H9 (cell line): Measurements from ENCODE around the gene PPCDC. TPM values are rescaled to one million over a fixed set of nuclear protein-coding genes. Genes with fewer than 3 reads are reported as not detected.

Experiments
- DNase-seq: peaks from one replicate; pipeline ENCODE4 v3.0.0-alpha.2; 2017
- H2AFZ ChIP-seq: one replicate; pipeline ENCODE4 v1.6.1; 2013; ENCODE audit warnings: mild to moderate bottlenecking, low read length, control low read depth, moderate library complexity
- H2AK5ac ChIP-seq: 2 replicates; pipeline ENCODE4 v1.6.1; 2013; ENCODE audit warnings: low read length, control low read depth, mixed read lengths; ENCODE audit not compliant: insufficient read length
- H2BK120ac ChIP-seq: one replicate; pipeline ENCODE4 v1.6.1; 2013; ENCODE audit warnings: low read depth, mild to moderate bottlenecking, low read length, control low read depth, inconsistent platforms; ENCODE audit not compliant: poor library complexity, severe bottlenecking
- H2BK12ac ChIP-seq: 2 replicates; pipeline ENCODE4 v1.6.1; 2013; ENCODE audit warnings: low read length, control low read depth, mixed read lengths, low read depth; ENCODE audit not compliant: insufficient read length
- H2BK15ac ChIP-seq: 2 replicates; pipeline ENCODE4 v1.6.1; 2013; ENCODE audit warnings: low read depth, low read length, control low read depth
- H2BK20ac ChIP-seq: one replicate; pipeline ENCODE4 v1.6.1; 2013; ENCODE audit warnings: low read depth, mild to moderate bottlenecking, low read length, control low read depth, inconsistent platforms; ENCODE audit not compliant: poor library complexity, severe bottlenecking
- H2BK5ac ChIP-seq: 2 replicates; pipeline ENCODE4 v1.6.1; 2013; ENCODE audit warnings: low read length, control low read depth, mixed read lengths; ENCODE audit not compliant: insufficient read length
- H3K14ac ChIP-seq: 2 replicates; pipeline ENCODE4 v1.6.1; 2013; ENCODE audit warnings: low read length, control low read depth; ENCODE audit not compliant: insufficient read depth
- H3K18ac ChIP-seq: 2 replicates; pipeline ENCODE4 v1.6.1; 2013; ENCODE audit warnings: low read depth, mild to moderate bottlenecking, mixed read lengths, low read length, control low read depth; ENCODE audit not compliant: insufficient read length
- H3K23ac ChIP-seq: 2 replicates; pipeline ENCODE4 v1.6.1; 2013; ENCODE audit warnings: low read length, control low read depth, mixed read lengths, low read depth; ENCODE audit not compliant: insufficient read length
- H3K23me2 ChIP-seq: 2 replicates; pipeline ENCODE4 v1.6.1; 2013; ENCODE audit warnings: low read depth, mild to moderate bottlenecking, mixed read lengths, low read length, control low read depth; ENCODE audit not compliant: insufficient read length, poor library complexity, severe bottlenecking
- H3K27ac ChIP-seq: 2 replicates; pipeline ENCODE4 v1.5.1; 2013; ENCODE audit warnings: low read length, control low read depth, mixed read lengths, low read depth; ENCODE audit not compliant: insufficient read length
- H3K27me3 ChIP-seq: 2 replicates; pipeline ENCODE4 v1.6.1; 2013; ENCODE audit warnings: low read length, control low read depth, inconsistent platforms; ENCODE audit not compliant: insufficient read depth
- H3K4ac ChIP-seq: 2 replicates; pipeline ENCODE4 v1.6.1; 2013; ENCODE audit warnings: low read depth, mild to moderate bottlenecking, control low read depth, inconsistent platforms, low read length, moderate library complexity
- H3K4me1 ChIP-seq: 2 replicates; pipeline ENCODE4 v1.6.1; 2013; ENCODE audit warnings: low read length, control low read depth, inconsistent platforms; ENCODE audit not compliant: insufficient read depth
- H3K4me2 ChIP-seq: 2 replicates; pipeline ENCODE4 v1.6.1; 2013; ENCODE audit warnings: low read length, control low read depth, mixed read lengths; ENCODE audit not compliant: insufficient read length, insufficient read depth
- H3K56ac ChIP-seq: 2 replicates; pipeline ENCODE4 v1.6.1; 2013; ENCODE audit warnings: low read depth, mild to moderate bottlenecking, mixed read lengths, low read length, control low read depth; ENCODE audit not compliant: insufficient read length
- H3K79me1 ChIP-seq: 2 replicates; pipeline ENCODE4 v1.6.1; 2013; ENCODE audit warnings: low read depth, mild to moderate bottlenecking, moderate library complexity, low read length, control low read depth, inconsistent platforms; ENCODE audit not compliant: insufficient read depth, poor library complexity, severe bottlenecking
- H3K79me2 ChIP-seq: 2 replicates; pipeline ENCODE4 v1.6.1; 2013; ENCODE audit warnings: low read length, control low read depth, inconsistent platforms; ENCODE audit not compliant: insufficient read depth
- H3K9ac ChIP-seq: 2 replicates; pipeline ENCODE4 v1.6.1; 2013; ENCODE audit warnings: low read length, control low read depth, mixed read lengths; ENCODE audit not compliant: insufficient read length; ENCODE audit errors: extremely low read depth
- H3K9me3 ChIP-seq: one replicate; pipeline ENCODE4 v1.6.1; 2013; ENCODE audit warnings: low read depth, low read length, inconsistent platforms; ENCODE audit not compliant: control insufficient read depth
- H3T11ph ChIP-seq: one replicate; pipeline ENCODE4 v1.6.1; 2013; ENCODE audit warnings: mild to moderate bottlenecking, low read length, control low read depth, inconsistent platforms
- H4K20me1 ChIP-seq: one replicate; pipeline ENCODE4 v1.6.1; 2013; ENCODE audit not compliant: control insufficient read depth, insufficient read length, insufficient read depth
- H4K5ac ChIP-seq: 2 replicates; pipeline ENCODE4 v1.6.1; 2013; ENCODE audit warnings: low read depth, mild to moderate bottlenecking, mixed read lengths, low read length, control low read depth; ENCODE audit not compliant: insufficient read length
- H4K8ac ChIP-seq: replicated peaks from 2 replicates; pipeline ENCODE4 v1.6.1; 2013; ENCODE audit warnings: low read length, control low read depth, mixed read lengths, low read depth; ENCODE audit not compliant: insufficient read length
- H4K91ac ChIP-seq: 2 replicates; pipeline ENCODE4 v1.6.1; 2013; ENCODE audit warnings: low read depth, mild to moderate bottlenecking, moderate library complexity, mixed read lengths, low read length, control low read depth; ENCODE audit not compliant: insufficient read length
- H3K27ac Mint-ChIP-seq, 3 experiments: 2 replicates in 2 of 3; 3 replicates in 1 of 3; pipeline ENCODE4 v1.8.0; 2020 to 2021; ENCODE audit warnings: mixed read lengths in 3 of 3, mild to moderate bottlenecking in 1 of 3, moderate library complexity in 1 of 3
- H3K27me3 Mint-ChIP-seq: 2 replicates; pipeline ENCODE4 v1.8.0; 2021; ENCODE audit warnings: low read depth, mild to moderate bottlenecking, moderate library complexity, mixed read lengths
- H3K36me3 Mint-ChIP-seq, 3 experiments: 2 replicates in 2 of 3; 3 replicates in 1 of 3; pipeline ENCODE4 v1.8.0; 2020 to 2021; ENCODE audit warnings: low read depth in 3 of 3, mixed read lengths in 3 of 3; ENCODE audit not compliant: insufficient read depth in 1 of 3
- H3K4me1 Mint-ChIP-seq, 2 experiments: 2 replicates each; pipeline ENCODE4 v1.8.0; 2020; ENCODE audit warnings: mixed read lengths in 2 of 2
- H3K4me3 Mint-ChIP-seq, 2 experiments: 2 replicates in 1 of 2; 3 replicates in 1 of 2; pipeline ENCODE4 v1.8.0; 2020 to 2021; ENCODE audit warnings: mild to moderate bottlenecking in 2 of 2, mixed read lengths in 2 of 2, moderate library complexity in 1 of 2
- H3K9me3 Mint-ChIP-seq, 2 experiments: 2 replicates in 1 of 2; 3 replicates in 1 of 2; pipeline ENCODE4 v1.8.0; 2020; ENCODE audit warnings: mild to moderate bottlenecking in 2 of 2, mixed read lengths in 2 of 2, moderate library complexity in 1 of 2
- CTCF ChIP-seq: fragments of 200-600 bp; sonication (generic); conservative IDR thresholded peaks from 3 replicates; pipeline ENCODE4 v1.8.0; 2021; ENCODE audit warnings: antibody characterized with exemption, mild to moderate bottlenecking
- WGBS: extraction: QIAGEN DNeasy Blood & Tissue Kit; methylation state at CpG from one replicate; pipeline ENCODE4 v1.1.7; 2013; ENCODE audit warnings: missing lambda C conversion rate, low lambda C conversion rate, mixed read lengths; ENCODE audit not compliant: insufficient read length; ENCODE audit errors: extremely low coverage; 5-methylcytosine and 5-hydroxymethylcytosine counted together
- total RNA-seq: library from RNA; stranded (reverse); gene quantifications from 2 replicates; pipeline ENCODE4 v1.2.1, GENCODE V29; 2021

Gene PPCDC
- total RNA-seq, 1 experiment from 2014 or later = 17.6 TPM

DNA sequence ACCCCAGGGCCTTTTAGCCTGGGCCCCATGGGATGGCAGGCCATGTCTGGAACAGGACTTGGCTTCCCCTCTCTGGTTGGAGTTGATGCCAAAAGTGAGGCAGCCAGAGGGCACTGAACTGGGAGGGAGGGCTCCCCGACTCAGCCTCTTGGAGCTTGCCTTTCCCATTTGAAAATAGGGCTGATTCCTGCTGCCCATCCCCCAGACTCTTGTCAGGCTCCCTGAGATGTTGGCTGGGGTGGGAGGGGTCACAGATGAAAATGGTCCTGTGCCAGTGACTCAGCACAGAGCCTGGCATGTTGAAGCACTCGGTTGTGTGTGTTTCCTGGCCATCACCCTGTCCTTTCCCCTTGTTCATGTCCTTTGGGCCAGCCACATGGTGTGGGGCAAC, 6.6 kb downstream of the PPCDC start:
- no peak overlapping the region for H3K18ac ChIP-seq
- no peak overlapping the region for H3K27ac ChIP-seq
- no peaks in the 10 kb centered on the region for H3K79me2 ChIP-seq
- H4K20me1 ChIP-seq = no peaks in the 10 kb centered on the region
- H3K4me1 ChIP-seq = 0 out of 2 replicates have a peak, but pooled peaks cover 3% of the 10 kb centered on the region
- no peak overlapping the region for H2BK20ac ChIP-seq
- H3K79me1 ChIP-seq = no peaks in the 10 kb centered on the region
- H3K23ac ChIP-seq = no peak overlapping the region
- WGBS = no CpG with 5 or more reads among the region's 2 CpGs
- H3K4me3 Mint-ChIP-seq = no peak overlapping the region
- H3K56ac ChIP-seq = no peak overlapping the region
- no peak overlapping the region for H2BK120ac ChIP-seq
- H3K4ac ChIP-seq = no peak overlapping the region
- no peak overlapping the region for H3K9ac ChIP-seq
- H3K4me2 ChIP-seq = no peak overlapping the region
- no peak overlapping the region for H4K91ac ChIP-seq
- H3K36me3 Mint-ChIP-seq = peaks cover 11 to 30% (median 16%) of the 10 kb centered on the region in 3 experiments; a peak in 6 of 7 replicates
- H3K9me3 ChIP-seq = no peaks in the 10 kb centered on the region
- no peaks in the 10 kb centered on the region for H3K23me2 ChIP-seq
- no peak overlapping the region for H2BK5ac ChIP-seq
- H3T11ph ChIP-seq = no peak overlapping the region
- peaks cover 30 to 42% of the 10 kb centered on the region in 2 experiments for H3K4me1 Mint-ChIP-seq
- no peak overlapping the region for H3K14ac ChIP-seq
- no peak for TF ChIP-seq CTCF
- no peaks in the 10 kb centered on the region for H3K27me3 Mint-ChIP-seq
- DNase-seq = no peak
- no peak overlapping the region for H2AFZ ChIP-seq
- H2AK5ac ChIP-seq = no peak overlapping the region
- no peak overlapping the region for H2BK15ac ChIP-seq
- no peak overlapping the region for H4K8ac ChIP-seq
- H4K5ac ChIP-seq = no peak overlapping the region
- H3K9me3 Mint-ChIP-seq = no peaks in the 10 kb centered on the region
- H3K27me3 ChIP-seq = no peaks in the 10 kb centered on the region
- peak overlapping the region in 1 of 3 experiments; percentile 82; a peak in 1 of 7 replicates for H3K27ac Mint-ChIP-seq
- no peak overlapping the region for H2BK12ac ChIP-seq
